Measurements from ENCODE around the gene ZNF358. TPM values are rescaled to one million over a fixed set of nuclear protein-coding genes. Genes with fewer than 3 reads are reported as not detected.

Gene ZNF358
- total RNA-seq, 1 donor: 33.9 TPM

DNA sequence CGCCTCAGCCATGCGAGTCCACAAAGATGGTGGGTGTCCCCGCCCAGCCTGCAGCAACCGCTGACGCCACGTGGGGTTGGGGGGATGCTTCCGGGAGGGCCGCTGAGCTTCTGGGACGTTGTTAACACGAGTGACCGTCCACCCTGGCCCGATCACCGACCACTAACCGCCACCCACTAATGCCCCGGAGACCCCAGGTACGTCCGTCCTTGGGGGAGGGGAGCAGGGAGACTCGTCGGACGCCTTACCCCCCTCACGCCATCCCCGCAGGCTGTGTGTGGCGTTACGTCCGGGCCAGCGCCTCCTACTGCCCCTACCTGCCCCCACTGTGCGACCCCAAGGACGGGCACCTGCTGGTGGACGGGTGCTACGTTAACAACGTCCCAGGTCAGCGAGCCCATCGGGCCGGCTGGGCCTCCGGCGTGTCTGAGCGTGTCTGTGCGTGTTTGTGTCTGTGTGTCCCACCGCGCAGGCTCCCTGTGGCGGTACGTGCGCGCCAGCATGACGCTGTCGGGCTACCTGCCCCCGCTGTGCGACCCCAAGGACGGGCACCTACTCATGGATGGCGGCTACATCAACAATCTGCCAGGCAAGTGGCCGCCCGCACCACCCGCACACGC lies 40.9 kb downstream of the ZNF358 start:
- no peak overlapping the region for H3K4me3 ChIP-seq (ENCODE audit: low read depth, low read length)
- TF ChIP-seq, protein P1, sequence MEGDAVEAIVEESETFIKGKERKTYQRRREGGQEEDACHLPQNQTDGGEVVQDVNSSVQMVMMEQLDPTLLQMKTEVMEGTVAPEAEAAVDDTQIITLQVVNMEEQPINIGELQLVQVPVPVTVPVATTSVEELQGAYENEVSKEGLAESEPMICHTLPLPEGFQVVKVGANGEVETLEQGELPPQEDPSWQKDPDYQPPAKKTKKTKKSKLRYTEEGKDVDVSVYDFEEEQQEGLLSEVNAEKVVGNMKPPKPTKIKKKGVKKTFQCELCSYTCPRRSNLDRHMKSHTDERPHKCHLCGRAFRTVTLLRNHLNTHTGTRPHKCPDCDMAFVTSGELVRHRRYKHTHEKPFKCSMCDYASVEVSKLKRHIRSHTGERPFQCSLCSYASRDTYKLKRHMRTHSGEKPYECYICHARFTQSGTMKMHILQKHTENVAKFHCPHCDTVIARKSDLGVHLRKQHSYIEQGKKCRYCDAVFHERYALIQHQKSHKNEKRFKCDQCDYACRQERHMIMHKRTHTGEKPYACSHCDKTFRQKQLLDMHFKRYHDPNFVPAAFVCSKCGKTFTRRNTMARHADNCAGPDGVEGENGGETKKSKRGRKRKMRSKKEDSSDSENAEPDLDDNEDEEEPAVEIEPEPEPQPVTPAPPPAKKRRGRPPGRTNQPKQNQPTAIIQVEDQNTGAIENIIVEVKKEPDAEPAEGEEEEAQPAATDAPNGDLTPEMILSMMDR (IDR thresholded peaks at IDR 0.05; ENCODE audit: insufficient read depth, low read length): no peak
- no peak for DNase-seq (ENCODE audit: low read depth)

DNA sequence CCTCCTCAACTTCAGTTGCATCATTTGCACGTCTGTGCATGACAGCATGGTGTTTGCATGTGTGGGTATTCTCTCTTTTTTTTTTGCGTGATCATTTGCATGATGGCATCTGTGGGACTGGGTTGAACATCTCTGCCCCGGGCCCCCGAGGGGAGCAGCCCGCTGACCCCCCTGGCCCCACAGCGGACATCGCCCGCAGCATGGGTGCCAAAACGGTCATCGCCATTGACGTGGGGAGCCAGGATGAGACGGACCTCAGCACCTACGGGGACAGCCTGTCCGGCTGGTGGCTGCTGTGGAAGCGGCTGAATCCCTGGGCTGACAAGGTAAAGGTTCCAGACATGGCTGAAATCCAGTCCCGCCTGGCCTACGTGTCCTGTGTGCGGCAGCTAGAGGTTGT lies 42.8 kb downstream of the ZNF358 start:
- TF ChIP-seq, protein P1 (IDR thresholded peaks at IDR 0.05; ENCODE audit: insufficient read depth, low read length): no peak
- no peak for DNase-seq (ENCODE audit: low read depth)

DNA sequence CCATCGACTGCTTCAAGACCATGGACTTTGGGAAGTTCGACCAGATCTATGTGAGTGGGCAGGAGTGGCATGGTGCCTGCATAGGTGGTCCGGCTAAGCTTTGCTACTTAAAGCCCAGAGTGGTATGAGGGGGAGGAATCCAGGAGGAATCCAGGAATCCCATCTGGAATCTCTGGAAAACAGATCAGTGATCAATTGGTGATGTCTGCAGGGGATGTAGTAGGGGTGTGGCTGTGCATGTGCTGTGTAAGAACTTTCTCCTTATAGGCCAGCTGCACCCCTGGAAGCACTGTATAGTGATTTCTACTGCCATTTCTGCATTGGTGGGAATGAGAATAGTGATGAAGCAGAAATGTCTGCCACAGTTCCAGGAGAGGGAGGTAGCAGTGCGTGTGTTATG lies 43.2 kb downstream of the ZNF358 start:
- TF ChIP-seq, protein P1 (IDR thresholded peaks at IDR 0.05; ENCODE audit: insufficient read depth, low read length): no peak
- DNase-seq (ENCODE audit: low read depth): no peak

More for the DNA sequence above, 42.8 kb downstream of the ZNF358 start:
- H3K4me3 ChIP-seq (ENCODE audit: low read depth, low read length): no peak overlapping the region

DNA sequence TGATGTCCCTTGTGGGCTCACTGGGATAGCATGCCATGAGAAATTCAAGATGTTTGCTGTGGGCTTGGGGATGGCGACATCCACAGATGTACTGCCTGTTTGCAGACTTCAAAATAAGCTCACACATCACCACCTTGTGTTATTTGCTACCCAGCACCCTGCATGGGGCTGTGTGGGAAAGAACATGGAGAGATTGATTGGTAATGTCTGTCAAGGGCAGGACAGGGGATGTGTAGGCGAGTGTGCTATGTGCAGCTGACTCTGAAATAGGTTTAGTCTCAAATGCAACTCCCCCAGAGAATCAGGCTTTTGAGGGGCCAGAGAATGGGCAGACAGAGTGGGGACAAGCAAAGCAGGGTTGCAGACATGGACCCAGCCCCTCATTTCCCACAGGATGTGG lies 44.4 kb downstream of the ZNF358 start:
- DNase-seq (ENCODE audit: low read depth): no peak
- H3K4me3 ChIP-seq (ENCODE audit: low read depth, low read length): no peak overlapping the region
- TF ChIP-seq, protein P1 (IDR thresholded peaks at IDR 0.05; ENCODE audit: insufficient read depth, low read length): no peak

More for the DNA sequence above, 43.2 kb downstream of the ZNF358 start:
- H3K4me3 ChIP-seq (ENCODE audit: low read depth, low read length): no peak overlapping the region

DNA sequence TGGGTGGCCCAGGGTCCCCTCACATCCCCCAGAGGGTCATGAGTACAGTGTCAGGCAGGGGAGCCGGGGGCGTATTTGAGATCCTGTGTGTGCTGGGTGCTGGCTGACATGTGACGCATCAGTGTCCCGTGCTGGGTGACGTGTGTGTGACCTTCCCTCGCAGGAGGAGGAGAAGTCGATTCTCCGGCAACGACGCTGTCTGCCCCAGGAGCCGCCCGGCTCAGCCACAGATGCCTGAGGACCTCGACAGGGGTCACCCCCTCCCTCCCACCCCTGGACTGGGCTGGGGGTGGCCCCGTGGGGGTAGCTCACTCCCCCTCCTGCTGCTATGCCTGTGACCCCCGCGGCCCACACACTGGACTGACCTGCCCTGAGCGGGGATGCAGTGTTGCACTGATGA lies 45.4 kb downstream of the ZNF358 start:
- H3K4me3 ChIP-seq (ENCODE audit: low read depth, low read length): no peak overlapping the region
- TF ChIP-seq, protein P1 (IDR thresholded peaks at IDR 0.05; ENCODE audit: insufficient read depth, low read length): no peak
- no peak for DNase-seq (ENCODE audit: low read depth)

DNA sequence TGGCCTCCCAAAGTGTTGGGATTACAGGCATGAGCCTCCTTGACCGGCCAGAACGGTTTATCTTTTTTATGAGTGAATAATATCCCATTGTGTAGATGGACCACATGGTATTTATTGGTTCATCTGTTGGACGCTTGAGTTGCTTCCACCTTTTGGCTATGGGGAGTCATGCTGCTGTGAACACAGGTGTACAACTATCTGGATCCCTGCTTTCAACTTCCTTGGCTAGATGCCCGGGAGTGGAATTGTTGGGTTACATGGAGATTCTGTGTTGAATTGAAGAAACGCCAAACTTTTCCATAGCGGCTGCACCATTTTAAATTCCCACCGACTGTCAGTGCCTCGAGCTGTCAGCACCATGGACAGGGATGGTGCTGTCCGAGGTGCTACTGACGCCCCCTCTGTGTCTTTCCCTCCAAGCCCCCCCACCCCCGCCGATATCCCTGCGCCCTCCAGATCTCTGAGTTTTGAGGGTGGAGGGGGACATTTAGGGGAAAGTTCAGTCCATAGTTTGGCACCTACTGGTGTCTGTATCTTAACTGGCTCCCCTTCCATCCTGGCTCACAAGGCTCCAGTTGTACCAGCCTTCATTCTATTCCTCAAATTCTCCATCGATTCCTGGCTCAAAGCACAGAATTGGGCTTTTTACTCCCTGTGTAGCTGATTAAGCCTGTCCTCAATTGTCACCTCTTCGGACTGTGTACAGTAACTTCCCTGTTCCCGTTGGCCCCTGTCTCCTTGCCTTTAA lies 46.9 kb downstream of the ZNF358 start:
- TF ChIP-seq, protein P1 (IDR thresholded peaks at IDR 0.05; ENCODE audit: insufficient read depth, low read length): no peak
- H3K4me3 ChIP-seq (ENCODE audit: low read depth, low read length): no peak overlapping the region
- DNase-seq (ENCODE audit: low read depth): no peak
